CD14-positive monocyte (primary cell): Measurements from ENCODE around the gene MADD. TPM values are rescaled to one million over a fixed set of nuclear protein-coding genes. Genes with fewer than 3 reads are reported as not detected.

Source experiments
- DNase-seq, 3 donors: peaks; one replicate each; pipeline ENCODE4 v3.0.0-alpha.2; 2011 to 2022
- H2AFZ ChIP-seq: 2 replicates; pipeline ENCODE4 v1.6.0; 2012; ENCODE audit warnings: mild to moderate bottlenecking, low read depth, low read length, inconsistent platforms; ENCODE audit not compliant: insufficient read depth, poor library complexity, severe bottlenecking
- H3K27ac ChIP-seq, 2 donors: 1 replicate in 1 of 2; 2 replicates in 1 of 2; pipeline ENCODE4 v1.5.1; 2012 to 2013; ENCODE audit warnings: low read length in 2 of 2, control low read depth in 1 of 2, inconsistent platforms in 1 of 2, low read depth in 1 of 2, mild to moderate bottlenecking in 1 of 2
- H3K27me3 ChIP-seq, 2 donors: one replicate each; pipeline versions ENCODE4 v1.6.0 to v1.6.1; 2011 to 2013; ENCODE audit warnings: low read length in 2 of 2; ENCODE audit not compliant: control insufficient read depth in 2 of 2, insufficient read depth in 2 of 2
- H3K36me3 ChIP-seq, 2 donors: replicated peaks in 1 of 2; 1 replicate in 1 of 2; 2 replicates in 1 of 2; pipeline versions ENCODE4 v1.5.1 to v1.6.1; 2012 to 2013; ENCODE audit warnings: low read length in 2 of 2, control low read depth in 1 of 2, inconsistent platforms in 1 of 2, mild to moderate bottlenecking in 1 of 2; ENCODE audit not compliant: insufficient read depth in 2 of 2, control insufficient read depth in 1 of 2
- H3K4me1 ChIP-seq, 2 donors: 1 replicate in 1 of 2; 2 replicates in 1 of 2; pipeline versions ENCODE4 v1.5.1 to v1.6.1; 2012 to 2013; ENCODE audit warnings: low read length in 2 of 2, control low read depth in 1 of 2, inconsistent platforms in 1 of 2, mild to moderate bottlenecking in 1 of 2, moderate library complexity in 1 of 2; ENCODE audit not compliant: insufficient read depth in 2 of 2, control insufficient read depth in 1 of 2
- H3K4me2 ChIP-seq: replicated peaks from 2 replicates; pipeline ENCODE3; 2012; ENCODE audit warnings: low read length, moderate library complexity, mild to moderate bottlenecking; ENCODE audit not compliant: poor library complexity, severe bottlenecking; ENCODE audit errors: extremely low read depth
- H3K4me3 ChIP-seq, 3 experiments: fragments of 200-600 bp in 1 of 3; sonication (generic) in 1 of 3; replicated peaks in 1 of 3; 1 replicate in 2 of 3; 2 replicates in 1 of 3; pipeline ENCODE4 v1.5.1; 2011 to 2013; ENCODE audit warnings: low read length in 3 of 3, mild to moderate bottlenecking in 3 of 3, control low read depth in 2 of 3, low read depth in 2 of 3, inconsistent platforms in 1 of 3, moderate library complexity in 1 of 3
- H3K79me2 ChIP-seq: 2 replicates; pipeline ENCODE4 v1.6.0; 2012; ENCODE audit warnings: mild to moderate bottlenecking, control low read depth, inconsistent platforms, low read length, moderate library complexity; ENCODE audit not compliant: insufficient read depth
- H3K9ac ChIP-seq: 2 replicates; pipeline ENCODE4 v1.6.0; 2017; ENCODE audit warnings: low read length, mild to moderate bottlenecking; ENCODE audit not compliant: insufficient read depth, poor library complexity, severe bottlenecking
- H3K9me3 ChIP-seq, 2 donors: replicated peaks in 1 of 2; 1 replicate in 1 of 2; 2 replicates in 1 of 2; pipeline versions ENCODE4 v1.5.1 to v1.6.1; 2012 to 2013; ENCODE audit warnings: low read length in 2 of 2, control low read depth in 1 of 2; ENCODE audit not compliant: control insufficient read depth in 1 of 2, insufficient read depth in 1 of 2
- H4K20me1 ChIP-seq: 2 replicates; pipeline ENCODE4 v1.6.0; 2012; ENCODE audit warnings: mild to moderate bottlenecking, low read length, control low read depth, moderate library complexity; ENCODE audit not compliant: insufficient read depth
- H3K27ac Mint-ChIP-seq, 7 donors: one replicate each; pipeline ENCODE4 v1.8.0; 2020; ENCODE audit warnings: mild to moderate bottlenecking in 7 of 7, mixed read lengths in 7 of 7, moderate library complexity in 6 of 7, inconsistent platforms in 2 of 7
- H3K27me3 Mint-ChIP-seq, 3 donors: one replicate each; pipeline ENCODE4 v1.8.0; 2021 to 2022; ENCODE audit warnings: low read depth in 3 of 3, mild to moderate bottlenecking in 3 of 3, mixed read lengths in 3 of 3, moderate library complexity in 3 of 3, inconsistent platforms in 1 of 3
- H3K36me3 Mint-ChIP-seq, 2 donors: one replicate each; pipeline ENCODE4 v1.8.0; 2020; ENCODE audit warnings: mixed read lengths in 2 of 2, inconsistent platforms in 1 of 2, mild to moderate bottlenecking in 1 of 2
- H3K4me1 Mint-ChIP-seq: one replicate; pipeline ENCODE4 v1.8.0; 2020; ENCODE audit warnings: mild to moderate bottlenecking, mixed read lengths
- H3K4me3 Mint-ChIP-seq, 2 donors: one replicate each; pipeline ENCODE4 v1.8.0; 2020; ENCODE audit warnings: mild to moderate bottlenecking in 2 of 2, mixed read lengths in 2 of 2, moderate library complexity in 1 of 2
- H3K9me3 Mint-ChIP-seq, 7 donors: one replicate each; pipeline ENCODE4 v1.8.0; 2020 to 2022; ENCODE audit warnings: mixed read lengths in 7 of 7, mild to moderate bottlenecking in 6 of 7, moderate library complexity in 6 of 7, inconsistent platforms in 2 of 7
- CTCF ChIP-seq: fragments of 200-600 bp; IDR thresholded peaks from one replicate; pipeline ENCODE4 v1.8.0; 2022; ENCODE audit warnings: antibody characterized with exemption, mild to moderate bottlenecking
- WGBS: methylation state at CpG from one replicate; pipeline ENCODE4 v1.1.5; 2013; ENCODE audit warnings: missing lambda C conversion rate; ENCODE audit not compliant: insufficient coverage; 5-methylcytosine and 5-hydroxymethylcytosine counted together
- intact Hi-C, 2 donors: fragments of 100-400 bp; cut with micrococcal nuclease; formaldehyde crosslinking; loops; one replicate each; pipeline versions ENCODE4 v1.15.0 to v1.15.1; 2023
- polyA minus RNA-seq: library from RNA; depleted of rRNA, polyadenylated mRNA; stranded (reverse); fragments of >200 nt; gene quantifications from 2 replicates; pipeline ENCODE4 v1.2.3, GENCODE V29; 2012
- polyA plus RNA-seq, 3 donors: library from polyadenylated mRNA; depleted of rRNA in 1 of 3; unstranded in 2 of 3; stranded (reverse) in 1 of 3; fragments of 300-500 nt in 2 of 3; fragments of >200 nt in 1 of 3; fragmentation: Illumina TruSeq in 2 of 3; gene quantifications; 1 replicate in 2 of 3; 2 replicates in 1 of 3; pipeline ENCODE4 v1.2.3, GENCODE V29; 2012 to 2021
- total RNA-seq, 12 experiments: library from RNA in 1 of 12; stranded (reverse) in 1 of 12; fragments of 120-200 nt in 1 of 12; gene quantifications; one replicate each; pipeline ENCODE4 v1.2.4 and lab custom pipeline; 2013 to 2026; ENCODE audit warnings: mixed read lengths in 6 of 12, inconsistent platforms in 1 of 12

MADD gene
- 29.3 TPM for total RNA-seq (2013)
- 10 to 100 TPM in 2 of 3 donors, 1 to 10 TPM in 1; 6.4 to 58.1 (median 12.2) TPM for polyA plus RNA-seq
- 47.0 and 69.3 TPM in 2 replicates for polyA minus RNA-seq
- 37.4 to 129 (median 85.1) reads per million in 11 experiments for total RNA-seq (lab: John Stamatoyannopoulos, UW)

- peaks cover 0 to 3% (median 1%) of the 10 kb centered on the region in 3 donors for H3K27me3 Mint-ChIP-seq
- H3K27ac ChIP-seq: peak within 1 kb of the TSS; percentile 96
- H3K4me1 ChIP-seq: peaks cover 53 to 56% of the 10 kb centered on the region in 2 donors
- peak; percentile 78 to 90 (median 87) for DNase-seq
- TF ChIP-seq CTCF: no peak
- peak within 1 kb of the TSS; percentile 86 for H2AFZ ChIP-seq
- H3K4me3 ChIP-seq: peak within 1 kb of the TSS; percentile 63 to 95 (median 80)
- H3K27me3 ChIP-seq: no peaks in the 10 kb centered on the region
- intact Hi-C loops: loop anchor here (1.0 to 10.0 kb wide), 6 partner anchors 21 to 157 kb away; partner anchors contain the start of genes ARFGAP2 (in 2 of the 2), DDB2 (in 2 of the 2) and PSMC3 (in 1 of the 2)
- no peaks in the 10 kb centered on the region for H3K9me3 Mint-ChIP-seq
- H3K4me3 Mint-ChIP-seq: peak within 1 kb of the TSS; percentile 83 to 94
- peaks cover 14% of the 10 kb centered on the region in 2 donors for H3K36me3 ChIP-seq
- peak within 1 kb of the TSS; percentile 96 to 100 (median 98) for H3K27ac Mint-ChIP-seq
- no peaks in the 10 kb centered on the region for H3K9me3 ChIP-seq
- H3K4me2 ChIP-seq: peak within 1 kb of the TSS; percentile 85
- under 1% methylated on average over 45 of the region's 57 CpGs for WGBS
- H3K79me2 ChIP-seq: peaks cover 49% of the 10 kb centered on the region
- H3K36me3 Mint-ChIP-seq: peaks cover 7 to 14% of the 10 kb centered on the region in 2 donors
- H3K9ac ChIP-seq: peak within 1 kb of the TSS; percentile 80
- peaks cover 55% of the 10 kb centered on the region for H3K4me1 Mint-ChIP-seq
- H4K20me1 ChIP-seq: peaks cover 45% of the 10 kb centered on the region
Observed at GRCh38 chr11:47269829-47270305, at the start of gene MADD. Gene MADD (plus strand): TSS chr11:47270133.

DNA sequence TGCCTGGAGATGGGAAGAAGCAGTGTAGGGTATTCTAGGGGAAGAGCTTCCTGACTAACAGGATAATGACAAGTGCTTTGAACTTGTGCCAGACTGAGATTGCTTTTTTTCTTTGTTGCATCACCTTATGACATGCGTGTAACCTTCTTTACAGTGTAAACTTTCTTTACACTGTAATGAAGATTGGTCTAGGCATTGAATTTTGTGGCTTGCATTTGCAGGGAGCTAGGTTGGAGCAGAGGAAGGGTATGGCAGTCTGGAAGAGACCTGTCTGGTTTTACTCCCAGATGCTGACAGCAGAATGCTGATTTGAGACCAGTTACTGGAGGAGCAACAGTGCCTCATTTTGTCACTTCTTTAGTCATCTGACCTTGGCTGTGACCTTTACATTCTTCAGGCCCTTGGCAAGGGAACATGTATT lies 49.5 kb upstream of the MADD start:
- no peak overlapping the region for H3K4me2 ChIP-seq
- Mint-ChIP-seq H3K27me3 (no peaks in the 10 kb centered on the region), H3K4me1 (peaks cover 42% of the 10 kb centered on the region), H3K4me3 (no peak overlapping the region), H3K9me3 (no peaks in the 10 kb centered on the region), H3K36me3 (peaks cover 24 to 47% of the 10 kb centered on the region in 2 donors), H3K27ac (peak overlapping the region in 5 of 7 donors; percentile 1 to 52 (median 21))
- no peak for TF ChIP-seq CTCF
- intact Hi-C loops: no loop called here
- H3K27me3 ChIP-seq: no peaks in the 10 kb centered on the region
- H3K4me3 ChIP-seq: no peak overlapping the region
- H3K27ac ChIP-seq: peak overlapping the region in 1 of 2 donors; percentile 43
- WGBS: no CpG with 5 or more reads among the region's 1 CpG
- H3K9me3 ChIP-seq: no peaks in the 10 kb centered on the region
- peaks cover 56% of the 10 kb centered on the region for H3K79me2 ChIP-seq
- H3K4me1 ChIP-seq: peaks cover 24% of the 10 kb centered on the region in 2 donors
- H3K9ac ChIP-seq: no peak overlapping the region
- DNase-seq: no peak
- no peak overlapping the region for H2AFZ ChIP-seq
- H4K20me1 ChIP-seq: no peaks in the 10 kb centered on the region
- H3K36me3 ChIP-seq: peaks cover 0 to 21% of the 10 kb centered on the region in 2 donors
